Fibroblast of skin of right biceps (primary cell): ENCODE results near the gene GPR42.
"Not testable (repeated sequence)": the region's sequence is repeated elsewhere in the genome, so short reads cannot be mapped to it uniquely, and the experiment has no call there.

Source experiments
- DNase-seq: peaks from one replicate; pipeline ENCODE4 v3.0.0-alpha.2; 2013

Gene GPR42

GRCh38 chr19:35363711-35364425 is 7.0 kb upstream of the GPR42 start:
- no peak for DNase-seq

- DNase-seq, result no peak
Measured at GRCh38 chr19:35365303-35365702, 5.6 kb upstream of the GPR42 start.

GRCh38 chr19:35368378-35368777 is 2.5 kb upstream of the GPR42 start:
- no peak for DNase-seq

GRCh38 chr19:35369522-35369921 is 1.3 kb upstream of the GPR42 start:
- no peak for DNase-seq

- DNase-seq, result no peak
Measured at GRCh38 chr19:35373492-35373891, 2.6 kb downstream of the GPR42 start.

GRCh38 chr19:35374031-35374430 is 3.2 kb downstream of the GPR42 start:
- DNase-seq, result not testable (repeated sequence)

- DNase-seq, result no peak
Measured at GRCh38 chr19:35375505-35376307, 4.8 kb downstream of the GPR42 start.

- DNase-seq, result no peak
Measured at GRCh38 chr19:35377656-35378055, 6.8 kb downstream of the GPR42 start.

- no peak for DNase-seq
Measured at GRCh38 chr19:35378356-35378755, 7.5 kb downstream of the GPR42 start.

- not testable (repeated sequence) for DNase-seq
Measured at GRCh38 chr19:35379545-35379944, 8.7 kb downstream of the GPR42 start.

GRCh38 chr19:35379992-35380391 is 9.1 kb downstream of the GPR42 start:
- no peak for DNase-seq

GRCh38 chr19:35380450-35381124 is 9.7 kb downstream of the GPR42 start:
- no peak for DNase-seq

GRCh38 chr19:35381318-35381717 is 10.4 kb downstream of the GPR42 start:
- DNase-seq, result no peak

GRCh38 chr19:35381926-35382325 is 11.1 kb downstream of the GPR42 start:
- no peak for DNase-seq

GRCh38 chr19:35383536-35383935 is 12.7 kb downstream of the GPR42 start:
- no peak for DNase-seq

- no peak for DNase-seq
Measured at GRCh38 chr19:35388277-35389054, 17.6 kb downstream of the GPR42 start.

- DNase-seq, result no peak
Measured at GRCh38 chr19:35389192-35389861, 18.5 kb downstream of the GPR42 start.

GRCh38 chr19:35392742-35393715 is 22.2 kb downstream of the GPR42 start:
- no peak for DNase-seq

- no peak for DNase-seq
Measured at GRCh38 chr19:35395382-35396199, 24.7 kb downstream of the GPR42 start.

- DNase-seq, result no peak
Measured at GRCh38 chr19:35396240-35396885, 25.5 kb downstream of the GPR42 start.
